Measurements from ENCODE around the gene PPM1H. TPM values are rescaled to one million over a fixed set of nuclear protein-coding genes. Genes with fewer than 3 reads are reported as not detected.
"Not testable (repeated sequence)": the region's sequence is repeated elsewhere in the genome, so short reads cannot be mapped to it uniquely, and the experiment has no call there.

Gene PPM1H
- polyA plus RNA-seq, 4 donors: 27.7 to 31.9 (median 30.4) TPM

DNA sequence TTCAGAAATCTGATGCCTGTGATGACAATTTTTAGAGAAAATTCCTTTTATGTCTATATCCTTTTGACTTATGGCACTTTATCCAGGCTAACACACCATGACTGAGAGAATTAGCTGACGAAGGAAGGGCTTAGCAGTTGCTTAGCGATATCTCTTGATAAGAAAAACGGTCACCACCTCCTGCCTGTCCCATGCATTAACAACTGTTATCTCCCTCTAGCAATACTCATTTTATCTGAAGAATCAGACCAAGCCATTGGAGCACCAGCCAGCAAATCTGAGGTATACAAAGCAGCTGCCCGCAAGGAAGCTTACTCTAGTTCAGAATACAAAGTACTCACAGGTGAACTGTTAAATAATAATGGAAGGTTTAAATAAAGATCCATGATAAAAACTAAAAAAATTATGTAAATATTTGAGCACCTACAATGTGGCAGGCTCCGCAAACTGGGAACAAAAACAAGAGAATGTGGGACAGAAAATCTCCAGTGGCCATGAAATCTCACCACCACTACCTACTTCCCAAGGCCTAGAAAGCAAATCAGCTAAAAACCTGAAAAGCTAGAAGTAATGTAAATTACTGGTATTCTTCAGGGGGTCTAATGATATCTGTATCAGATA lies 24.3 kb downstream of the PPM1H start:
- DNase-seq (ENCODE audit: low read depth in 4 of 4, low spot score in 3 of 4): no peak

GRCh38 chr12:62909340-62909739 lies 25.6 kb downstream of the PPM1H start:
- no peak for DNase-seq (ENCODE audit: low read depth in 4 of 4, low spot score in 3 of 4)

- no peak for DNase-seq (ENCODE audit: low read depth in 4 of 4, low spot score in 3 of 4)
These were observed 26.3 kb downstream of the PPM1H start for GRCh38 chr12:62908674-62909073.

DNA sequence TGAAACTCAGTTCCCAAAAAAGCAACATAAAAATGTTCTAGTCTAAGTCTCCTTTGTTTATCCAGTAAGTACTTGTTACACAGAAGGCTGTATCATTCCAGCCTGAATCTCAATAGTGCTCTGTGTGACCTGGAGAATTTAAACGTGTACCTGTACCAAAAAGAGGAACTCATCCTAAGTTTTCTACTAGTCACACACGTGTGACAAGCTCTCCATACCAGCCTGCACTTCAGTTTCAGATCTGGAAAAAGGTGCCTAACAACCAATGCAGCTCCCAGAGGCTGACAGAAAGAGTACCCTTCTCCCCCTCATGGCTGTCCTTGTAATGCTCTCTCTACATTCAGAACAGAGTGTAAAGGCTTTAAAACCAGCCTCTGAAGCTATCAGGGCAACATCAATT lies 27.4 kb downstream of the PPM1H start:
- no peak for DNase-seq (ENCODE audit: low read depth in 4 of 4, low spot score in 3 of 4)

GRCh38 chr12:62907078-62907477 lies 27.9 kb downstream of the PPM1H start:
- no peak for DNase-seq (ENCODE audit: low read depth in 4 of 4, low spot score in 3 of 4)

DNA sequence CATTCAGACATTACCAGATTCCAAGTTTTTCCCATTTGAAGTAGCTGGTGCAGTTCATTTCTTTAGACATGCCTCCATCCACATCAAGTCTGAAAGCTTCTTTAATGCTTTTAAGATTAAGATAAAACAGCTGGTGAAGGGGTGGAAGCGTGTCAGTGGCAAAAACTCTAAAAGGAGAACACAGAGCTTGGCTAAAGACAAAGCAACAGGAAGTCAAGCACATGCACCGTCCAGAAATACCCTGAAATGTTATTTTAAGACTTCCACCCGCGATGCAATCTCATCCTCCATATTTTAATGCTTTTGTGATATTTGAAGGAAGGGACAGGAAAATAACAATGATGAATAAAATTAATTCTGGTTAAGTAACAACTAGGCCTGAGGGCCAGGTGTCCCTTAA lies 31.8 kb downstream of the PPM1H start:
- DNase-seq (ENCODE audit: low read depth in 4 of 4, low spot score in 3 of 4): no peak

GRCh38 chr12:62900686-62901272 lies 34.2 kb downstream of the PPM1H start:
- no peak for DNase-seq (ENCODE audit: low read depth in 4 of 4, low spot score in 3 of 4)

DNA sequence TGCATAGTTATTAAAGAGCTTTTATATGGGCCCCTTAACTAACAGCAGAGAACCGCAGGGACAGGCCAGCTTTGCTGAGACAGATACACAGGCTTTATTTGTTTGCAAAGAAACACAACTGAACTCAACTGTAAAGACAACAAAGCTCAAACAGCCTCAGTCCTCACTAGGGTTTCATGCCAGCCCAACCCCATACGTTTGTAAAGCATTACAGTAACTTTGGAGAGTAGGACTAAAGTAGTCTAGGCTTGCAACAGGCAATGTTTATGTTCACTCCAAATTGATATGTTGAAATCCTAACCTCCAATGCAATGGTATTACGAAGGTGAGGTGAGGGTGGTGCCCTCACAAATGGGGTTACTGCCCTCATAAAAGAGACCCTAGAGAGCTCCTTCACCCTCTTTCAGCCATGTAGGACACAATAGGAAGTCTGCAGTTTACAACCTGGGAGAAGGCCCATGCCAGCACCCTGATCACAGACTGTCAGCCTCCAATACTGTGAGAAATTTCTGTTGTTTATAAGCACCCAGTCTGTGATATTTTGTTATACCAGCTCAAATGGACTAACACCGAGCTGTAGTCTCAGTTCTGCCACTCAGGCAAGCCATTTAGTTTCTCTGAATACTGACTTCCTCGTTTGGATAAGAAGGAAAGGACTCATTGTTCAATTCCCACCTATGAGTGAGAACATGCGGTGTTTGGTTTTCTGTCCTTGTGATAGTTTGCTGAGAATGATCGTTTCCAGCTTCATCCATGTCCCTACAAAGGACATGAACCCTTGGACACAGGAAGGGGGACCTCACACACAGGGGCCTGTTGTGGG lies 35.2 kb downstream of the PPM1H start:
- DNase-seq (ENCODE audit: low read depth in 4 of 4, low spot score in 3 of 4): no peak

GRCh38 chr12:62898526-62898925 lies 36.4 kb downstream of the PPM1H start:
- no peak for DNase-seq (ENCODE audit: low read depth in 4 of 4, low spot score in 3 of 4)

DNA sequence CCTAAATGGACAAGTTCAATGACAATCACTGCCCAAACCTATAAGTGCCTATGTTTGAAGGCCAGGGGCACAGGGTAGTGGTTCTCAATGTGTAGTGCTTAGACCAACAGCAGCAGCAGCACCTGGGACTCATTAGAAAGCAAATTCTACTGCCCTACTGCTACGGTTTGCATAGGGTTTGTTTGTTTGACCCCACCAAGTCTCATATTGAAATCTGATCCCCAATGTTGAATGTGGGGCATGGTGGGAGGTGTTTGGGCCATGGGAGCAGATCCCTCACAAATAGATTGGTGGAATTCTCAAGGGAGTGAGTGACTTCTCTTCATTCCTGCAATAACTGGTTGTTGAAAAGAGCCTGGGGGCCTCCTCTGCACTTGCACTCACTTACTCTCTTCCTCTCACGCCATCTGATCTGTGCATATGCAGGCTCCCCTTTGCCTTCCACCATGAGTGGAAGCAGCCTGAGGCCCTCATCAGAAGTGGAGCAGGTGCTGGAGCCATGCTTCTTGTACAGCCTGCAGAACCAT lies 39.5 kb downstream of the PPM1H start:
- DNase-seq (ENCODE audit: low read depth in 4 of 4, low spot score in 3 of 4): no peak

DNA sequence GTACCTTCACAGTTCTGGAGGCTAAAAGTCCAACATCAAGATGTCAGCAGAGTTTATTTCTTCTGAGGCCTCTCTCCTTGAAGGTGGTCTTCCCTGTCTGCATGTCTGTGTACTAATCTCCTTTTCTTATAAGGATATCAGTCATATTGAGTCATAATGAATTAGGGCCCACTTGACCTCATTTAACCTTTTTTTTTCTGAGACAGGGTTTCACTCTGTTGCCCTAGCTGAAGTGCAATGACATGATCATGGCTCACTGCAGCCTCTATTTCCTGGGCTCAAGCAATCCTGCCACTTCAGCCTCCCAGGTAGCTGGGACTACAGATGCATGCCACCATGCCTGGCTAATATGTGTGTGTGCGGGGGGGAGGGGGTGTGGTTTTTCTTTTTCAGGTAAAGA lies 41.7 kb downstream of the PPM1H start:
- DNase-seq (ENCODE audit: low read depth in 4 of 4, low spot score in 3 of 4): no peak

DNA sequence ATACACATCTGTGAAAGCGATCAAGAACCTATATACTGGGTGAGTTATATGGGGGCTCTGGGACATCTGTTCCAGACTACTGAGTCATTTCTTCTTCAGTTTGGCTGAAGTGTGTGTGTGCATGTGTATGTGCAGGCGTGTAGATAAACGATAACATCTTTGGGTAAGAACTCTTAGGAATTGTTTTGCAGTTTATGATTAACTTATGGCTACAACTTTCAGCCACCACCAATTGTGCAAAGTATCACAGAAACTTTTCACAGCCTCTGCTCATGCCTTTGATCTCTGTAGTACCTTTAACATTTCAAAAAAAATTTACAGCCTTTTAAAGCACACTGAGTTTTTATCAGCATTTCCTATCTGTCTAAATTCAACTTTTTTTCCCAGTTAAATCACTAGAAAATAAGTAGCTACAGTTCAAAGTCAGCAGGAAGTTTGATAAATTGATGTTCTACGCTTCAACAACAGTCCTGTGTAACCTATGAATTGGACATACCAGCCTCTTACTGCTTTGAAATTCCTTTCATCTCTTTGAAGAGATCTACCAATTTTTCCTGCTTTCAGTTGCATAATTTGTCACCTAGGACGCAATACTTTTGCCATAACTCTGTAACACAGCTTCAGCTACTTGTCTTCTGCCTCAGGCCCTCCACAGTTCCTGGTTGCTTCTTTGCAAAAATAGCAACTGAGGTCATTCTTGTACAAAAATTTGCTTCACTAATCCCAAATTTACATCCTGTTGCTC lies 43.0 kb downstream of the PPM1H start:
- no peak for DNase-seq (ENCODE audit: low read depth in 4 of 4, low spot score in 3 of 4)

DNA sequence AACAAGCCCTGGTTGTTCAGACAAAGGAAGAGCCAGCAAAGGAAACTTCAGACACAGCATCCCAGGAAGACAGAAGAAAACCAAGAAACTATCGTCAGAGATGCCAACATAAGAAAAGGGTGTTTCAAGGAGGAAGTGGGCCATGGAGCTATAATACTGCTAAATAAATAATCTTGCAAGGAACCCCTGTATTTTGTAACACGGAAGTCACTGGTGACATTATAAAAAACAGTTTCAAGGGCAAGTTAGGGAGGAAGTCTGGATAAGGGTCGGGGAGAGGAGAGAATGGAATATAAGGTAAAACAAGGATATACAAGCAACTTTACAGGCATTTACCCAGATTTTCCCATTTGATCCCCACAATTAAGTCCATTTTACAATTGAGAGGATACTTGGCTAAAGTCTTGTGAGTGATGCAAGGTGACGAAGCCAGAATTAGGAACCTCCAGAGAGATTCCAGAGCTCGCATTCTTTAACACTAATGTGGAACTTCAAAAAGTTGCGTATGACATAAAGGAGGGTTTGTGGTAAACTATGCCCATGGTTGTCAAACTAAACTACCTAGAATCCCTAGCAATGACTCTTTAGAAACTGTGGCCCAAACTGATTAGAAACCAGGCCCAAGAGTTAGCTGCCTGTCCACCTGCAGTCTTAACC lies 46.4 kb downstream of the PPM1H start:
- no peak for DNase-seq (ENCODE audit: low read depth in 4 of 4, low spot score in 3 of 4)

DNA sequence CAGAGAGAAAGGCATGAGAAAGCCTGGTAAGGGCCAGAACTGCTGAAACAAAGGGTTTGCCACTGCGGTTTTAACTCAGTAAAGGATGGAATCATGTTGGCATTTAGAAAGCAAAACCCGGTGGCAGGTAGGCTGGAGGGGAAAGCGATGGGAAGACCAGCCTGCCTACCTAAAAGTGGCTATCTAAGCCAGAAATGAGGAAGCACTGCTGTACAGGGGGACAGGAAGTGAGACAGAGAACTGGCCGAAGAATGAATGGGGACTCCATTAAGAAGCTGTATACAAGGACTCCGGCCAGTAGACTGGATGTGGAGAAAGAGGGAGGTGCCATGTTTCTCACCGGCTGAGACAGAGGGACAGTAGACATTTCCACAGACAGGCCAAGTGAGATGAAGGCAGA lies 48.2 kb downstream of the PPM1H start:
- no peak for DNase-seq (ENCODE audit: low read depth in 4 of 4, low spot score in 3 of 4)

- DNase-seq (ENCODE audit: low read depth in 4 of 4, low spot score in 3 of 4): no peak
These were observed 49.7 kb downstream of the PPM1H start for GRCh38 chr12:62885242-62885641.

DNA sequence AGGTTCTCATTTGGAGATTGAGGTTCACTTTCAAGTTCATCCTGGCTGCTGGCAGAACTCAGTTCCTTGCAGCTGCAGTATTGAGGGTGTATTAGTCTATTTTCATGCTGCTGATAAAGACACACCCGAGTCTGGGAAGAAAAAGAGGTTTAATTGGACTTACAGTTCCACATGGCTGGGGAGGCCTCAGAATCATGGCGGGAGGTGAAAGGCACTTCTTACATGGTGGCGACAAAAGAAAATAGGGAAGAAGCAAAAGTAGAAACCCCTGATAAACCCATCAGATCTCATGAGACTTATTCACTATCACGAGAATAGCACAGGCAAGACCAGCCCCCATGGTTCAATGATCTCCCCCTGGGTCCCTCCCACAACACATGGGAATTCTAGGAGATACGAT lies 50.1 kb downstream of the PPM1H start:
- DNase-seq (ENCODE audit: low read depth in 4 of 4, low spot score in 3 of 4): not testable (repeated sequence)

GRCh38 chr12:62882696-62883095 lies 52.3 kb downstream of the PPM1H start:
- no peak for DNase-seq (ENCODE audit: low read depth in 4 of 4, low spot score in 3 of 4)

DNA sequence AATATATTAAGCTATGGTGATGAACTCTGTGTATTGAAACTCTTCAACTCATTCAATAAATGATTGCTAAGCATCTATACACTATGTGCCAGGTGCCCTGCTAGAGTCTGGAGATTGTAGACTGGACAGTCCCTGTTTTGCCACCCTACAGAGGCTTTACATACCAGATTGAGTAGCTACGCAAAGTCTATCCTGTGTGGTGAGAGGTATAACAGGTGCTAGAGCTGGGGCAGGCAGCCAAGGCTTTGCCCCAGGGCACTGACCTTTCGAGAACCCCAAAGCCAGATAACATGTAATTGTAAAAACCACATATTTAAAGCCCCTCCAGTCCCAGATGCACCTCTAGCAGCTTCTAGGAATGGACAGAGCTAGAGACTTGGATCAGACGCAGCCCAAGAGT lies 52.8 kb downstream of the PPM1H start:
- DNase-seq (ENCODE audit: low read depth in 4 of 4, low spot score in 3 of 4): no peak

- no peak for DNase-seq (ENCODE audit: low read depth in 4 of 4, low spot score in 3 of 4)
These were observed 55.3 kb downstream of the PPM1H start for GRCh38 chr12:62879691-62880090.

DNA sequence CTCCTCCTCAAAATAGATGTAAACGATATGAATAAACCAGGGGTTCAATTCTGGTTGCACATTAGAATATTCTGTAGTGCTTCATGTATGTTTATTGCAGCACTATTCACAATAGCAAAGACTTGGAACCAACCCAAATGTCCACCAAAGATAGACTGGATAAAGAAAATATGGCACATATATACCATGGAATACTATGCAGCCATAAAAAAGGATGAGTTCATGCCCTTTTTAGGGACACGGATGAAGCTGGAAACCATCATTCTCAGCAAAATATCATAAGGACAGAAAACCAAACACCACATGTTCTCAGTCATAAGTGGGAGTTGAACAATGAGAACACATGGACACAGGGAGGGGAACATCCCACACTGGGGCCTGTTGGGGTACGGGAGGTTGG lies 55.7 kb downstream of the PPM1H start:
- DNase-seq (ENCODE audit: low read depth in 4 of 4, low spot score in 3 of 4): not testable (repeated sequence)
